Left lung (tissue), 10 donors: ENCODE measurements around the gene SIRT3. TPM values are rescaled to one million over a fixed set of nuclear protein-coding genes. Genes with fewer than 3 reads are reported as not detected.

Experiments
- ATAC-seq: fragments of 200-7000 bp; cut with Tn5 transposase; one replicate; pipeline ENCODE4 v1.9.1; 2020; ENCODE audit warnings: moderate library complexity
- DNase-seq, 4 donors: peaks; one replicate each; pipeline ENCODE4 v3.0.0-alpha.2; 2013 to 2020
- H3K27ac ChIP-seq, 2 donors: fragments of 200-600 bp; sonication (generic) in 1 of 2; one replicate each; pipeline versions ENCODE4 v1.5.0 to v1.8.0; 2020 to 2021
- H3K27me3 ChIP-seq, 2 donors: fragments of 200-600 bp; sonication (generic) in 1 of 2; one replicate each; pipeline versions ENCODE4 v1.5.0 to v1.8.0; 2020 to 2021
- H3K36me3 ChIP-seq, 2 donors: fragments of 200-600 bp; sonication (generic) in 1 of 2; one replicate each; pipeline versions ENCODE4 v1.5.0 to v1.8.0; 2020 to 2021
- H3K4me1 ChIP-seq, 2 donors: fragments of 200-600 bp; one replicate each; pipeline ENCODE4 v1.8.0; 2021
- H3K4me3 ChIP-seq, 2 donors: fragments of 200-600 bp; sonication (generic) in 1 of 2; one replicate each; pipeline versions ENCODE4 v1.5.0 to v1.8.0; 2020 to 2021; ENCODE audit warnings: mild to moderate bottlenecking in 1 of 2
- H3K9me3 ChIP-seq, 2 donors: fragments of 200-600 bp; sonication (generic) in 1 of 2; one replicate each; pipeline versions ENCODE4 v1.5.0 to v1.8.0; 2020 to 2021
- intact Hi-C, 2 donors: fragments of 100-400 bp; cut with DNase I; formaldehyde crosslinking; loops; one replicate each; pipeline versions ENCODE4 v1.11.2 to v1.14.2; 2022
- polyA plus RNA-seq, 6 donors: library from polyadenylated mRNA; unstranded; fragments of 120-200 nt; gene quantifications; one replicate each; pipeline ENCODE4 v1.2.1, GENCODE V29; 2013; ENCODE audit not compliant: insufficient read length in 6 of 6
- total RNA-seq, 2 donors: library from RNA; stranded (reverse); fragmentation: NEBNext Ultra II Directional; extraction: Animal tissue kit (Norgen Biotek cat#: 25700); gene quantifications; one replicate each; pipeline ENCODE4 v1.2.1, GENCODE V29; 2021
- TF ChIP-seq, protein P1 (sequence below), 2 donors: fragments of 200-600 bp; sonication (generic) in 1 of 2; IDR thresholded peaks; one replicate each; pipeline versions ENCODE4 v1.5.0 to v1.8.0; 2021; ENCODE audit warnings: antibody characterized with exemption in 2 of 2
- donor health status: DM: no; HTN: yes; CAD: no.
- donor health status: DM: no; HTN: no; CAD: no.

The SIRT3 gene
- total and polyA plus RNA-seq, 8 donors: 13.5 to 36.6 (median 29.8) TPM

DNA sequence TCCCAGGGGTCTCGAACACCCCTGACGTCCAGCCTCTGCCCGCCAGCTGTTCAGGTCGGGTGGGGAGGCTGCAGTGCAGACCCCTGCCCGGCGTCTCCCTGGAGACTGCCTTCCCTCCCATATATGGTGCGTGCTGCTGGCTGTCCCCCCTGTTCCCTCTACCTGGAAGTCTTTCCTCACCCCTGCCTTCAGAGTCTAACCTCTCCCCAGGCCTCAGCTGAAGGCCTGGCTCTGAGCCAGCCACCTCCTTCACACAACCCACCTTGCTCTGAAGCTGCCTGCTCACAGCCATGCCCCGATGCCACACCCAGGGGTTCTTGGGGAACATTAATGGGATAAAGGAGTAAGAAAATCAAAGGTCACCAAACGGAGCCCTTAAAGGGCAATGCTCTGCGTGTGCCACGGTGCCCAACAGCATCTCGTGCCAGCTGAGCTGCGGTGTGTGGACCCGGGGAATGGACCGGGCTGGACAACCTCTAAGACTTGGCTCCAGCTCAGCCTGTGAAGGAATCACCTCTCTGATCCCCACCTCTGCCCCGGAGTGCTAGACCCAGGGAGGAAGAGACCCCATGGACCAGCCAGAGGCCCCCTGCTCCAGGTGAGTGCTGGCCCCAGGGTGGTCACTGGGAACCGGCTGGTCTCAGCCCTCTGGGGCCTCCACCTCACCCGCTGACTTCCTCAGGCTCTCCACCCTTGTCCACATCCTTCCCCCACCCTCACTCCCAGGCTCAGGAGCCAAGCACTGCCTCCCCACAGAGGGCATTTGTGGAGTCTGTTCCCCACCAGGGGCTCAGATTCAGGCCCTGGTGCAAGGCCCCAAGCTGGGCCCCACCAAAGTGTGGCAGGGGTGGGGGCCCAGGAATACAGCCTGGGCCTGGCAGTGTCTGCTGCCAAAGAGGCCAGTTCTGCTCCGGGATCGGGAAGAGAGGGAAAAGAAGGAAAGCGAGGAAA lies 42.1 kb upstream of the SIRT3 start, which contains the start of gene NLRP6:
Gene NLRP6, plus strand, starts transcription at position 407 of the 951 bp plus-strand sequence. Its CDS starts 163 bp downstream, at position 570.
- intact Hi-C loops: no loop called here
- peaks cover 10 to 52% of the 10 kb centered on the region in 2 donors for H3K4me1 ChIP-seq
- peak within 1 kb of the TSS in 1 of 2 donors; percentile 40 for H3K4me3 ChIP-seq
- no peaks in the 10 kb centered on the region for H3K36me3 ChIP-seq
- TF ChIP-seq, protein P1, sequence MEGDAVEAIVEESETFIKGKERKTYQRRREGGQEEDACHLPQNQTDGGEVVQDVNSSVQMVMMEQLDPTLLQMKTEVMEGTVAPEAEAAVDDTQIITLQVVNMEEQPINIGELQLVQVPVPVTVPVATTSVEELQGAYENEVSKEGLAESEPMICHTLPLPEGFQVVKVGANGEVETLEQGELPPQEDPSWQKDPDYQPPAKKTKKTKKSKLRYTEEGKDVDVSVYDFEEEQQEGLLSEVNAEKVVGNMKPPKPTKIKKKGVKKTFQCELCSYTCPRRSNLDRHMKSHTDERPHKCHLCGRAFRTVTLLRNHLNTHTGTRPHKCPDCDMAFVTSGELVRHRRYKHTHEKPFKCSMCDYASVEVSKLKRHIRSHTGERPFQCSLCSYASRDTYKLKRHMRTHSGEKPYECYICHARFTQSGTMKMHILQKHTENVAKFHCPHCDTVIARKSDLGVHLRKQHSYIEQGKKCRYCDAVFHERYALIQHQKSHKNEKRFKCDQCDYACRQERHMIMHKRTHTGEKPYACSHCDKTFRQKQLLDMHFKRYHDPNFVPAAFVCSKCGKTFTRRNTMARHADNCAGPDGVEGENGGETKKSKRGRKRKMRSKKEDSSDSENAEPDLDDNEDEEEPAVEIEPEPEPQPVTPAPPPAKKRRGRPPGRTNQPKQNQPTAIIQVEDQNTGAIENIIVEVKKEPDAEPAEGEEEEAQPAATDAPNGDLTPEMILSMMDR (IDR thresholded peaks at IDR 0.05): no peak
- H3K27me3 ChIP-seq: peaks cover 50 to 61% of the 10 kb centered on the region in 2 donors
- H3K9me3 ChIP-seq: no peaks in the 10 kb centered on the region
- no peak for ATAC-seq
- peak within 1 kb of the TSS in 1 of 2 donors; percentile 7 for H3K27ac ChIP-seq
- peak in 1 of 4 donors; percentile 54 for DNase-seq

- no peak overlapping the region for H3K27ac ChIP-seq
- H3K27me3 ChIP-seq: peaks cover 32 to 41% of the 10 kb centered on the region in 2 donors
- no peak overlapping the region for H3K4me3 ChIP-seq
- H3K4me1 ChIP-seq: peaks cover 10 to 44% of the 10 kb centered on the region in 2 donors
- intact Hi-C loops: no loop called here
- TF ChIP-seq, protein P1 (IDR thresholded peaks at IDR 0.05): no peak
- no peaks in the 10 kb centered on the region for H3K9me3 ChIP-seq
- DNase-seq: no peak
- no peak for ATAC-seq
- H3K36me3 ChIP-seq: no peaks in the 10 kb centered on the region
Measured at GRCh38 chr11:276219-276618, 40.1 kb upstream of the SIRT3 start.

DNA sequence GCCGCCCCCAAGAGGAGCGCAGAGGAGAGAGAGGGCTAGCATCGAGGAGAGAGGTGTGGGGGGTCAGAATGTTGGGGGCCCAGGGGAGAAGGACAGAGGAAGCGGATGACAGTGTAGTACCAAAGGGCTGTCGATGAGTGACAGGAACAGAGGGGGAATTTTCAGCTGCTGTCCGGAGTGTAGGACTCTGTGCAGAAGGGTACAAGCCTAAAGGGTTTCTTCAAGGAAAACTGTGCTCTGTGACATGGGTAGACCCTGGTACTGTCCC lies 36.7 kb upstream of the SIRT3 start:
- Histone ChIP-seq H3K27me3 (peaks cover 0 to 7% of the 10 kb centered on the region in 2 donors), H3K9me3 (no peaks in the 10 kb centered on the region), H3K4me3 (no peak overlapping the region), H3K4me1 (peaks cover 0 to 38% of the 10 kb centered on the region in 2 donors), H3K36me3 (no peaks in the 10 kb centered on the region), H3K27ac (no peak overlapping the region)
- intact Hi-C loops: no loop called here
- ATAC-seq (no peak), DNase-seq (no peak)
- TF ChIP-seq, protein P1 (IDR thresholded peaks at IDR 0.05): no peak

DNA sequence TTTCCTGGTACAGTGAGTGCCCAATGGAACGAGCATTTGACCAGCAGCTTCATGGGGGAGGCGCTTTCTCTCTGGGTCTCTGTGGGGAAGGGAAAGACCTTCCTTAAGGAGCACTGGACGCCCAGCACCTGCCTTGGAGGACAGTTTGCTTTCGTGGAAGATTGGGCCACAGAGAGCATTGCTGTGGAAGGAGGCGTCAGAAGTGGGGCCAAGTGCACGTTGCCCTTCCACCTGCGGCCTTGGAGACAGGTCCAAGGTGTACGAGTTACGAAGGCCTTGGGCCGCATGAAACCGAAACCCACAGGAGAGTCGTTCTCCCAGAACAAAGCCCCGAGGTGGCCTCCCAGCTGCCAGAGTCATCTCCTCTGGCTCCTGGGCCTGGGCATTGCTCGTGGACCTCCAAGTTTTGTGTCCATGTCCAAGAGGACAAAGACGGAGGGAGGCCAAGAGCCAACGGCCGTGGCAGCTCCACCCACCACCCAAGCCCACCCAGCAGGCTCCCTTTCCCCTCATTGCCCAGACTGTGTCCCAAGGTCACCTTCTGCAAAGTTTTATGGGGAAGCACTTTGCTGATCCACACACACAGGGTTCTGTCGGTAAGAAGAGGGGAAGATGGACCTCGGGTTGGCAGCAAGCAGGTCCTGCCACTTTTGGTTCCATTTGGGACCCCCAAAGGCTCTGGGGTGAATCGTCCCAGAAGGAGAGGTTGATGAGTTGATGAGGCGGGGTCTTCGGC lies 36.2 kb upstream of the SIRT3 start:
- ATAC-seq (no peak), DNase-seq (no peak)
- intact Hi-C loops: no loop called here
- Histone ChIP-seq H3K36me3 (no peaks in the 10 kb centered on the region), H3K4me3 (no peak overlapping the region), H3K4me1 (peaks cover 0 to 39% of the 10 kb centered on the region in 2 donors), H3K27me3 (peaks cover 0 to 2% of the 10 kb centered on the region in 2 donors), H3K9me3 (no peaks in the 10 kb centered on the region), H3K27ac (no peak overlapping the region)
- TF ChIP-seq, protein P1 (IDR thresholded peaks at IDR 0.05): no peak

GRCh38 chr11:271319-271715 lies 35.2 kb upstream of the SIRT3 start:
- intact Hi-C loops: no loop called here
- H3K27me3 ChIP-seq: no peaks in the 10 kb centered on the region
- ATAC-seq (no peak), DNase-seq (no peak)
- TF ChIP-seq, protein P1 (IDR thresholded peaks at IDR 0.05): no peak
- peaks cover 0 to 39% of the 10 kb centered on the region in 2 donors for H3K4me1 ChIP-seq
- H3K36me3 ChIP-seq: no peaks in the 10 kb centered on the region
- peak overlapping the region in 1 of 2 donors; percentile 96 for H3K27ac ChIP-seq
- H3K9me3 ChIP-seq: no peaks in the 10 kb centered on the region
- no peak overlapping the region for H3K4me3 ChIP-seq
